ENCODE results near the gene SLC2A9.
"Not testable (repeated sequence)": the region's sequence is repeated elsewhere in the genome, so short reads cannot be mapped to it uniquely, and the experiment has no call there.

SLC2A9 gene

GRCh38 chr4:9903317-9903716, 118.0 kb downstream of the SLC2A9 start:
- Histone ChIP-seq H3K27ac (ENCODE audit: low read depth, low read length) (no peak overlapping the region), H3K79me2 (ENCODE audit: control insufficient read depth, insufficient read depth, low read length) (no peaks in the 10 kb centered on the region), H2BK15ac (replicated peaks; ENCODE audit: low read depth) (no peak overlapping the region), H3K36me3 (ENCODE audit: control insufficient read depth, insufficient read depth, low read length) (no peaks in the 10 kb centered on the region), H3K4me1 (ENCODE audit: control insufficient read depth, low read depth, low read length) (no peaks in the 10 kb centered on the region), H3K23ac (ENCODE audit: low read length) (no peak overlapping the region), H3K18ac (ENCODE audit: low read length) (no peak overlapping the region), H2BK120ac (ENCODE audit: low read depth, low read length) (no peak overlapping the region), H3K56ac (ENCODE audit: low read length) (no peak overlapping the region), H3K4me3 (ENCODE audit: low read length) (no peak overlapping the region), H3K79me1 (ENCODE audit: low read length) (no peaks in the 10 kb centered on the region), H3K4me2 (ENCODE audit: low read length) (no peak overlapping the region), H3K27me3 (ENCODE audit: insufficient read depth, low read length, poor library complexity) (no peaks in the 10 kb centered on the region), H4K8ac (ENCODE audit: low read depth, low read length) (no peak overlapping the region), H2AK5ac (ENCODE audit: low read length) (no peak overlapping the region), H4K5ac (ENCODE audit: low read length) (no peak overlapping the region), H2BK5ac (ENCODE audit: low read length) (no peak overlapping the region), H3K4ac (ENCODE audit: low read depth, low read length) (no peak overlapping the region), H3K9ac (ENCODE audit: low read length) (no peak overlapping the region)
- DNase-seq, result no peak
- no CpG with 5 or more reads among the region's 3 CpGs for WGBS (ENCODE audit: extremely low coverage, insufficient coverage, low lambda C conversion rate)

GRCh38 chr4:9901257-9901656, 120.0 kb downstream of the SLC2A9 start:
- Histone ChIP-seq H3K27me3 (ENCODE audit: insufficient read depth, low read length, poor library complexity) (no peaks in the 10 kb centered on the region), H2BK120ac (ENCODE audit: low read depth, low read length) (no peak overlapping the region), H3K36me3 (ENCODE audit: control insufficient read depth, insufficient read depth, low read length) (no peaks in the 10 kb centered on the region), H3K4me1 (ENCODE audit: control insufficient read depth, low read depth, low read length) (no peaks in the 10 kb centered on the region), H2BK5ac (ENCODE audit: low read length) (no peak overlapping the region), H3K79me1 (ENCODE audit: low read length) (no peaks in the 10 kb centered on the region), H4K5ac (ENCODE audit: low read length) (no peak overlapping the region), H3K27ac (ENCODE audit: low read depth, low read length) (no peak overlapping the region), H4K8ac (ENCODE audit: low read depth, low read length) (no peak overlapping the region), H3K4me2 (ENCODE audit: low read length) (no peak overlapping the region), H2AK5ac (ENCODE audit: low read length) (no peak overlapping the region), H2BK15ac (replicated peaks; ENCODE audit: low read depth) (no peak overlapping the region), H3K18ac (ENCODE audit: low read length) (no peak overlapping the region), H3K56ac (ENCODE audit: low read length) (no peak overlapping the region), H3K79me2 (ENCODE audit: control insufficient read depth, insufficient read depth, low read length) (no peaks in the 10 kb centered on the region), H3K9ac (ENCODE audit: low read length) (no peak overlapping the region), H3K4me3 (ENCODE audit: low read length) (no peak overlapping the region), H3K4ac (ENCODE audit: low read depth, low read length) (no peak overlapping the region), H3K23ac (ENCODE audit: low read length) (no peak overlapping the region)
- WGBS (ENCODE audit: extremely low coverage, insufficient coverage, low lambda C conversion rate), result no CpG with 5 or more reads among the region's 3 CpGs
- DNase-seq, result no peak

GRCh38 chr4:9900633-9901032, 120.7 kb downstream of the SLC2A9 start:
- H2BK120ac ChIP-seq (ENCODE audit: low read depth, low read length); H3K56ac ChIP-seq (ENCODE audit: low read length); H2BK5ac ChIP-seq (ENCODE audit: low read length); H3K23ac ChIP-seq (ENCODE audit: low read length); H3K4me2 ChIP-seq (ENCODE audit: low read length); H2BK15ac ChIP-seq (replicated peaks; ENCODE audit: low read depth); H3K79me1 ChIP-seq (ENCODE audit: low read length); H3K27me3 ChIP-seq (ENCODE audit: insufficient read depth, low read length, poor library complexity); H2AK5ac ChIP-seq (ENCODE audit: low read length); H4K8ac ChIP-seq (ENCODE audit: low read depth, low read length); H4K5ac ChIP-seq (ENCODE audit: low read length); H3K36me3 ChIP-seq (ENCODE audit: control insufficient read depth, insufficient read depth, low read length); H3K79me2 ChIP-seq (ENCODE audit: control insufficient read depth, insufficient read depth, low read length); H3K4ac ChIP-seq (ENCODE audit: low read depth, low read length); H3K4me1 ChIP-seq (ENCODE audit: control insufficient read depth, low read depth, low read length); H3K18ac ChIP-seq (ENCODE audit: low read length); DNase-seq; H3K4me3 ChIP-seq (ENCODE audit: low read length); H3K9ac ChIP-seq (ENCODE audit: low read length); H3K27ac ChIP-seq (ENCODE audit: low read depth, low read length): not testable (repeated sequence)
- no CpG with 5 or more reads among the region's 4 CpGs for WGBS (ENCODE audit: extremely low coverage, insufficient coverage, low lambda C conversion rate)

- no peak overlapping the region for H2BK120ac ChIP-seq (ENCODE audit: low read depth, low read length)
- no peaks in the 10 kb centered on the region for H3K36me3 ChIP-seq (ENCODE audit: control insufficient read depth, insufficient read depth, low read length)
- no peak overlapping the region for H3K4ac ChIP-seq (ENCODE audit: low read depth, low read length)
- no peak overlapping the region for H3K4me2 ChIP-seq (ENCODE audit: low read length)
- no peak overlapping the region for H3K9ac ChIP-seq (ENCODE audit: low read length)
- no peaks in the 10 kb centered on the region for H3K27me3 ChIP-seq (ENCODE audit: insufficient read depth, low read length, poor library complexity)
- no peak overlapping the region for H4K8ac ChIP-seq (ENCODE audit: low read depth, low read length)
- H3K79me2 ChIP-seq (ENCODE audit: control insufficient read depth, insufficient read depth, low read length), result no peaks in the 10 kb centered on the region
- H3K4me1 ChIP-seq (ENCODE audit: control insufficient read depth, low read depth, low read length), result no peaks in the 10 kb centered on the region
- no CpG with 5 or more reads among the region's 5 CpGs for WGBS (ENCODE audit: extremely low coverage, insufficient coverage, low lambda C conversion rate)
- H2BK15ac ChIP-seq (replicated peaks; ENCODE audit: low read depth), result no peak overlapping the region
- no peak overlapping the region for H2BK5ac ChIP-seq (ENCODE audit: low read length)
- H3K27ac ChIP-seq (ENCODE audit: low read depth, low read length), result no peak overlapping the region
- H2AK5ac ChIP-seq (ENCODE audit: low read length), result no peak overlapping the region
- no peak overlapping the region for H3K4me3 ChIP-seq (ENCODE audit: low read length)
- no peaks in the 10 kb centered on the region for H3K79me1 ChIP-seq (ENCODE audit: low read length)
- H4K5ac ChIP-seq (ENCODE audit: low read length), result no peak overlapping the region
- H3K23ac ChIP-seq (ENCODE audit: low read length), result no peak overlapping the region
- no peak overlapping the region for H3K56ac ChIP-seq (ENCODE audit: low read length)
- no peak for DNase-seq
- no peak overlapping the region for H3K18ac ChIP-seq (ENCODE audit: low read length)
These were observed 121.8 kb downstream of the SLC2A9 start for GRCh38 chr4:9899306-9900055.

- H2BK120ac ChIP-seq (ENCODE audit: low read depth, low read length), result no peak overlapping the region
- H3K36me3 ChIP-seq (ENCODE audit: control insufficient read depth, insufficient read depth, low read length), result no peaks in the 10 kb centered on the region
- no peak overlapping the region for H3K23ac ChIP-seq (ENCODE audit: low read length)
- DNase-seq, result peak; percentile 92
- H3K18ac ChIP-seq (ENCODE audit: low read length), result no peak overlapping the region
- H4K8ac ChIP-seq (ENCODE audit: low read depth, low read length), result no peak overlapping the region
- H3K27me3 ChIP-seq (ENCODE audit: insufficient read depth, low read length, poor library complexity), result no peaks in the 10 kb centered on the region
- no CpG with 5 or more reads among the region's 9 CpGs for WGBS (ENCODE audit: extremely low coverage, insufficient coverage, low lambda C conversion rate)
- H3K4me2 ChIP-seq (ENCODE audit: low read length), result no peak overlapping the region
- H2BK5ac ChIP-seq (ENCODE audit: low read length), result no peak overlapping the region
- H3K4ac ChIP-seq (ENCODE audit: low read depth, low read length), result no peak overlapping the region
- H4K5ac ChIP-seq (ENCODE audit: low read length), result no peak overlapping the region
- H3K56ac ChIP-seq (ENCODE audit: low read length), result no peak overlapping the region
- no peak overlapping the region for H3K9ac ChIP-seq (ENCODE audit: low read length)
- H2AK5ac ChIP-seq (ENCODE audit: low read length), result no peak overlapping the region
- H3K4me3 ChIP-seq (ENCODE audit: low read length), result no peak overlapping the region
- no peaks in the 10 kb centered on the region for H3K79me1 ChIP-seq (ENCODE audit: low read length)
- no peaks in the 10 kb centered on the region for H3K4me1 ChIP-seq (ENCODE audit: control insufficient read depth, low read depth, low read length)
- no peaks in the 10 kb centered on the region for H3K79me2 ChIP-seq (ENCODE audit: control insufficient read depth, insufficient read depth, low read length)
- H3K27ac ChIP-seq (ENCODE audit: low read depth, low read length), result no peak overlapping the region
- H2BK15ac ChIP-seq (replicated peaks; ENCODE audit: low read depth), result no peak overlapping the region
These were observed 122.5 kb downstream of the SLC2A9 start for GRCh38 chr4:9898596-9899305.
